GM13976 (cell line): ENCODE data around the gene EXOC6.

ENCODE experiments used
- DNase-seq: peaks from one replicate; pipeline ENCODE4 v3.0.0; 2012; ENCODE audit warnings: low spot score
- in situ Hi-C: fragments of 300-500 bp; cut with MboI; formaldehyde crosslinking; loops from one replicate; pipeline ENCODE4 v1.12.0; 2022; ENCODE audit warnings: low sequenced_read_pairs, mixed read lengths, inconsistent platforms; ENCODE audit not compliant: unreplicated experiment
- TF ChIP-seq, protein P1 (sequence below): IDR thresholded peaks from 2 replicates; pipeline ENCODE4 v1.5.1; 2012; ENCODE audit warnings: borderline replicate concordance, mild to moderate bottlenecking; ENCODE audit not compliant: insufficient read depth; ENCODE audit errors: extremely low read depth, missing control alignments, control extremely low read depth

EXOC6 gene

DNA sequence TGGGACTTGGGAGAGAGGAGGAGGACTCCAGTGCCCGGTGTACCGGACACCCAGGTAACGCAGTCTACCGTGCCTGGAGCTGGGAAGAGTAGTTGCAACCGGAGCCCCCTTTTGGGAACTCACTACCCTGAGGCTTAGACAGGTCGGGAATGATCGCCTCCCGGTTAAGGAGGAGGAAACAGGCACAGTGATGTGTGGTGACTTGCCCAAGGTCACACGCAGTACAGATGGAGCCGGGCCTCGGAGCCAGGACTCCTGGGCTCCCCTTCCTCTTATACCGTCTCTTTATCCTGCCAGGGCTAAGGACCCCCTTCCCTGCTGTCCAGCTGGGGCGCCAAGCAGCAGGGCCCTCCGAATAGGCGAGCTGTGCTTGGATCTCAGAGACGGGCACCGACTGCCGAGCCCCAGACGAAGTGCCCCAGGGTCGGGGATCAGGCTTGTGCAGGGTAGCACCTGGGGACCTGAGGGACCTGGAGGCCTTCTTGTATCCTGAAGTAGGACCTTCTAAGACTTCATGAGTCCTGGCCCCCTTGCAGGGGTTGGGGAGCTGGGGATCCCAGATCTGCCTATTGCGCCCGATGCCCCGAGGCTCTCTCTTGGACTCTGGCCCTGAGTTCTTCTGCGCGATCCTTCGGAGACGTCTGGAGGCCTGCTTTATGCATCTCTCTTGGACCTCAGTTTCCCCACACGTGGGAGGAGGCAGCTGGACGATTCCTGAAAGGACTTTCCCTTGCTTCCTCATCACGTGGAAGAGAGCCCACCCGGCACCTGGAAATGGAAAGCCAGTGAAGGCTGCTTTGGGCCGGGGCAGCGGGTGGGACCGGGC, 224.6 kb downstream of the EXOC6 start:
- in situ Hi-C loops: loop anchor here (10.0 kb wide), 2 partner anchors 222 to 282 kb away; no protein-coding TSS in a partner anchor
- TF ChIP-seq, protein P1, sequence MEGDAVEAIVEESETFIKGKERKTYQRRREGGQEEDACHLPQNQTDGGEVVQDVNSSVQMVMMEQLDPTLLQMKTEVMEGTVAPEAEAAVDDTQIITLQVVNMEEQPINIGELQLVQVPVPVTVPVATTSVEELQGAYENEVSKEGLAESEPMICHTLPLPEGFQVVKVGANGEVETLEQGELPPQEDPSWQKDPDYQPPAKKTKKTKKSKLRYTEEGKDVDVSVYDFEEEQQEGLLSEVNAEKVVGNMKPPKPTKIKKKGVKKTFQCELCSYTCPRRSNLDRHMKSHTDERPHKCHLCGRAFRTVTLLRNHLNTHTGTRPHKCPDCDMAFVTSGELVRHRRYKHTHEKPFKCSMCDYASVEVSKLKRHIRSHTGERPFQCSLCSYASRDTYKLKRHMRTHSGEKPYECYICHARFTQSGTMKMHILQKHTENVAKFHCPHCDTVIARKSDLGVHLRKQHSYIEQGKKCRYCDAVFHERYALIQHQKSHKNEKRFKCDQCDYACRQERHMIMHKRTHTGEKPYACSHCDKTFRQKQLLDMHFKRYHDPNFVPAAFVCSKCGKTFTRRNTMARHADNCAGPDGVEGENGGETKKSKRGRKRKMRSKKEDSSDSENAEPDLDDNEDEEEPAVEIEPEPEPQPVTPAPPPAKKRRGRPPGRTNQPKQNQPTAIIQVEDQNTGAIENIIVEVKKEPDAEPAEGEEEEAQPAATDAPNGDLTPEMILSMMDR: no peak
- DNase-seq: peak; percentile 45

DNA sequence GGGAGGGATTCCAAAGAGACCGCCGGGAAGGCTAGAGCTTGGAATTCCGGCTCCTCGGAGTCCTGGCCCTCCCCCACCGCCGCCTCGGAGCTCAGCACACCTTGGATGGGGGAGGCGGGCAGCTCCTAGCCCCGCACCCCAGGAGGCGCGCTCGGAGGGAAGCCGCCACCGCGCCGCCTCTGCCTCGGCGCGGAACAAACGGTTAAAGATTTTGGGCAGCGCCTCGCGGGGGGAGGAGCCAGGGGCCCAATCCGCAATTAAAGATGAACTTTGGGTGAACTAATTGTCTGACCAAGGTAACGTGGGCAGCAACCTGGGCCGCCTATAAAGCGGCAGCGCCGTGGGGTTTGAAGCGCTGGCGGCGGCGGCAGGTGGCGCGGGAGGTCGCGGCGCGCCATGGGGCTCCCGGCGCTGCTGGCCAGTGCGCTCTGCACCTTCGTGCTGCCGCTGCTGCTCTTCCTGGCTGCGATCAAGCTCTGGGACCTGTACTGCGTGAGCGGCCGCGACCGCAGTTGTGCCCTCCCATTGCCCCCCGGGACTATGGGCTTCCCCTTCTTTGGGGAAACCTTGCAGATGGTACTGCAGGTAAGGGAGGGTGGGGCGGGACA, 225.3 kb downstream of the EXOC6 start, which contains the start of gene CYP26A1:
TSS of gene CYP26A1 (plus strand) at position 355 of the 608 bp plus-strand sequence. CDS start at position 397, 42 bp downstream.
- in situ Hi-C loops: loop anchor here (10.0 kb wide), 2 partner anchors 221 to 281 kb away; no protein-coding TSS in a partner anchor
- TF ChIP-seq, protein P1: no peak
- peak; percentile 55 for DNase-seq

DNA sequence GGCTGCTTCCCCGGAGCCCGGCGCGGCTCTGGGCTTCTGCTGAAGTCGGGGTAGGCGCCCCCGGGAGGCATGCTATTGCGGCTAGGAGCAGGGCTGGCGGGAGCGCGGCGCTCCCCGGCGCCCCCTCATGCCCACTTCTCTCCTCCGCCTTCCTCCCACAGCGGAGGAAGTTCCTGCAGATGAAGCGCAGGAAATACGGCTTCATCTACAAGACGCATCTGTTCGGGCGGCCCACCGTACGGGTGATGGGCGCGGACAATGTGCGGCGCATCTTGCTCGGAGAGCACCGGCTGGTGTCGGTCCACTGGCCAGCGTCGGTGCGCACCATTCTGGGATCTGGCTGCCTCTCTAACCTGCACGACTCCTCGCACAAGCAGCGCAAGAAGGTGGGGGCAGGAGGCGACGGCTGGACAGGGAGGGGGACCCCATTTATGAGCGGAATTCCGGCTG, 225.9 kb downstream of the EXOC6 start:
- peak; percentile 42 for DNase-seq
- TF ChIP-seq, protein P1: no peak
- in situ Hi-C loops: loop anchor here (10.0 kb wide), 2 partner anchors 221 to 281 kb away; no protein-coding TSS in a partner anchor

- in situ Hi-C loops: loop anchor here (10.0 kb wide), 2 partner anchors 220 to 280 kb away; no protein-coding TSS in a partner anchor
- TF ChIP-seq, protein P1: no peak
- peak; percentile 46 for DNase-seq
Measured at GRCh38 chr10:93074597-93075368, 226.5 kb downstream of the EXOC6 start.

DNA sequence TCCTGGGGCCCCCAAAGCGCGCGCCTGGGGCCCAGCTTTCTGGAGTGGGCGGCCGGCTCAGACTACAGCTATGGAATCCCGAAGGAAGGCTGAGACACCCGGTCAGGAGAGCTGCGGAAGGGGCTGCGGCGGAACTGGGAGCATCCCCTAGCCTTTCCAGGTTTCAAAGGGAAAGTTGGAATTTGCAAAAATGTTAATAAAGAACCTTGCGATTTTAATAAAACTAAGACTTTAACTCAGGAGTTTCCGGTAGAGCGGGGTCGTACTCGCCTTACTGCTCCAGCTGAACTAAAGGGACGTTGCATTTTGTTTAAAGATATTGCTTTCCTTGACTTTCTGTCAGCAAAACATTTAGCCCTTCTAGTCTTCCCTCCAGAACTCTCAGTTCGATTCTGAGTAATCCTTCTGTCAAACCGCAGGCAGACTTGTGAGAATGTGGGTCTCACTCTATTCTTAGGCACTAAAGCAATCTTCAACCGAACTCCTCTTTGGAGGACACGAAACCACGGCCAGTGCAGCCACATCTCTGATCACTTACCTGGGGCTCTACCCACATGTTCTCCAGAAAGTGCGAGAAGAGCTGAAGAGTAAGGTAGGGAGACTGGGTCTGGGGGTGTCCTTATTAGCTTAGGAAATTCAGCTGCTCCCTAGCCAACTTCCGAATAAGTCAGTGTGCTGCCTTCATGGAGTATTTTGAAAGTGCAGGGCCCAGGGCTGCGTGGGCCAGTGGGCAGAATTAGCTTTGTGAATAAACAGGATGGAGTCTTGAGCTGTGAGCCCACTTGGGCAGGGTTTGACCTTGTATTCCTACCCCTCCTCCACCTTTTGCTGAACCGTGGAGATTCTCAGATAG, 227.3 kb downstream of the EXOC6 start:
- DNase-seq: peak; percentile 45
- in situ Hi-C loops: loop anchor here (10.0 kb wide), 2 partner anchors 219 to 279 kb away; no protein-coding TSS in a partner anchor
- TF ChIP-seq, protein P1: no peak
